CD14-positive monocyte (primary cell): ENCODE data around the gene LYPD8. TPM values are rescaled to one million over a fixed set of nuclear protein-coding genes. Genes with fewer than 3 reads are reported as not detected.

ENCODE experiments used
- DNase-seq, 3 donors: peaks; one replicate each; pipeline ENCODE4 v3.0.0-alpha.2; 2011 to 2022
- H2AFZ ChIP-seq: 2 replicates; pipeline ENCODE4 v1.6.0; 2012; ENCODE audit warnings: mild to moderate bottlenecking, low read depth, low read length, inconsistent platforms; ENCODE audit not compliant: insufficient read depth, poor library complexity, severe bottlenecking
- H3K27ac ChIP-seq, 2 donors: 1 replicate in 1 of 2; 2 replicates in 1 of 2; pipeline ENCODE4 v1.5.1; 2012 to 2013; ENCODE audit warnings: low read length in 2 of 2, control low read depth in 1 of 2, inconsistent platforms in 1 of 2, low read depth in 1 of 2, mild to moderate bottlenecking in 1 of 2
- H3K27me3 ChIP-seq, 2 donors: one replicate each; pipeline versions ENCODE4 v1.6.0 to v1.6.1; 2011 to 2013; ENCODE audit warnings: low read length in 2 of 2; ENCODE audit not compliant: control insufficient read depth in 2 of 2, insufficient read depth in 2 of 2
- H3K36me3 ChIP-seq, 2 donors: replicated peaks in 1 of 2; 1 replicate in 1 of 2; 2 replicates in 1 of 2; pipeline versions ENCODE4 v1.5.1 to v1.6.1; 2012 to 2013; ENCODE audit warnings: low read length in 2 of 2, control low read depth in 1 of 2, inconsistent platforms in 1 of 2, mild to moderate bottlenecking in 1 of 2; ENCODE audit not compliant: insufficient read depth in 2 of 2, control insufficient read depth in 1 of 2
- H3K4me1 ChIP-seq, 2 donors: 1 replicate in 1 of 2; 2 replicates in 1 of 2; pipeline versions ENCODE4 v1.5.1 to v1.6.1; 2012 to 2013; ENCODE audit warnings: low read length in 2 of 2, control low read depth in 1 of 2, inconsistent platforms in 1 of 2, mild to moderate bottlenecking in 1 of 2, moderate library complexity in 1 of 2; ENCODE audit not compliant: insufficient read depth in 2 of 2, control insufficient read depth in 1 of 2
- H3K4me2 ChIP-seq: replicated peaks from 2 replicates; pipeline ENCODE3; 2012; ENCODE audit warnings: low read length, moderate library complexity, mild to moderate bottlenecking; ENCODE audit not compliant: poor library complexity, severe bottlenecking; ENCODE audit errors: extremely low read depth
- H3K4me3 ChIP-seq, 3 experiments: fragments of 200-600 bp in 1 of 3; sonication (generic) in 1 of 3; replicated peaks in 1 of 3; 1 replicate in 2 of 3; 2 replicates in 1 of 3; pipeline ENCODE4 v1.5.1; 2011 to 2013; ENCODE audit warnings: low read length in 3 of 3, mild to moderate bottlenecking in 3 of 3, control low read depth in 2 of 3, low read depth in 2 of 3, inconsistent platforms in 1 of 3, moderate library complexity in 1 of 3
- H3K79me2 ChIP-seq: 2 replicates; pipeline ENCODE4 v1.6.0; 2012; ENCODE audit warnings: mild to moderate bottlenecking, control low read depth, inconsistent platforms, low read length, moderate library complexity; ENCODE audit not compliant: insufficient read depth
- H3K9ac ChIP-seq: 2 replicates; pipeline ENCODE4 v1.6.0; 2017; ENCODE audit warnings: low read length, mild to moderate bottlenecking; ENCODE audit not compliant: insufficient read depth, poor library complexity, severe bottlenecking
- H3K9me3 ChIP-seq, 2 donors: replicated peaks in 1 of 2; 1 replicate in 1 of 2; 2 replicates in 1 of 2; pipeline versions ENCODE4 v1.5.1 to v1.6.1; 2012 to 2013; ENCODE audit warnings: low read length in 2 of 2, control low read depth in 1 of 2; ENCODE audit not compliant: control insufficient read depth in 1 of 2, insufficient read depth in 1 of 2
- H4K20me1 ChIP-seq: 2 replicates; pipeline ENCODE4 v1.6.0; 2012; ENCODE audit warnings: mild to moderate bottlenecking, low read length, control low read depth, moderate library complexity; ENCODE audit not compliant: insufficient read depth
- H3K27ac Mint-ChIP-seq, 7 donors: one replicate each; pipeline ENCODE4 v1.8.0; 2020; ENCODE audit warnings: mild to moderate bottlenecking in 7 of 7, mixed read lengths in 7 of 7, moderate library complexity in 6 of 7, inconsistent platforms in 2 of 7
- H3K27me3 Mint-ChIP-seq, 3 donors: one replicate each; pipeline ENCODE4 v1.8.0; 2021 to 2022; ENCODE audit warnings: low read depth in 3 of 3, mild to moderate bottlenecking in 3 of 3, mixed read lengths in 3 of 3, moderate library complexity in 3 of 3, inconsistent platforms in 1 of 3
- H3K36me3 Mint-ChIP-seq, 2 donors: one replicate each; pipeline ENCODE4 v1.8.0; 2020; ENCODE audit warnings: mixed read lengths in 2 of 2, inconsistent platforms in 1 of 2, mild to moderate bottlenecking in 1 of 2
- H3K4me1 Mint-ChIP-seq: one replicate; pipeline ENCODE4 v1.8.0; 2020; ENCODE audit warnings: mild to moderate bottlenecking, mixed read lengths
- H3K4me3 Mint-ChIP-seq, 2 donors: one replicate each; pipeline ENCODE4 v1.8.0; 2020; ENCODE audit warnings: mild to moderate bottlenecking in 2 of 2, mixed read lengths in 2 of 2, moderate library complexity in 1 of 2
- H3K9me3 Mint-ChIP-seq, 7 donors: one replicate each; pipeline ENCODE4 v1.8.0; 2020 to 2022; ENCODE audit warnings: mixed read lengths in 7 of 7, mild to moderate bottlenecking in 6 of 7, moderate library complexity in 6 of 7, inconsistent platforms in 2 of 7
- WGBS: methylation state at CpG from one replicate; pipeline ENCODE4 v1.1.5; 2013; ENCODE audit warnings: missing lambda C conversion rate; ENCODE audit not compliant: insufficient coverage; 5-methylcytosine and 5-hydroxymethylcytosine counted together
- intact Hi-C, 2 donors: fragments of 100-400 bp; cut with micrococcal nuclease; formaldehyde crosslinking; loops; one replicate each; pipeline versions ENCODE4 v1.15.0 to v1.15.1; 2023
- polyA plus RNA-seq, 3 donors: library from polyadenylated mRNA; depleted of rRNA in 1 of 3; unstranded in 2 of 3; stranded (reverse) in 1 of 3; fragments of 300-500 nt in 2 of 3; fragments of >200 nt in 1 of 3; fragmentation: Illumina TruSeq in 2 of 3; gene quantifications; 1 replicate in 2 of 3; 2 replicates in 1 of 3; pipeline ENCODE4 v1.2.3, GENCODE V29; 2012 to 2021
- TF ChIP-seq, protein P1 (sequence below): fragments of 200-600 bp; IDR thresholded peaks from one replicate; pipeline ENCODE4 v1.8.0; 2022; ENCODE audit warnings: antibody characterized with exemption, mild to moderate bottlenecking

Gene LYPD8
- polyA plus RNA-seq, 3 donors, result 0.17 TPM; not detected in 2

DNA sequence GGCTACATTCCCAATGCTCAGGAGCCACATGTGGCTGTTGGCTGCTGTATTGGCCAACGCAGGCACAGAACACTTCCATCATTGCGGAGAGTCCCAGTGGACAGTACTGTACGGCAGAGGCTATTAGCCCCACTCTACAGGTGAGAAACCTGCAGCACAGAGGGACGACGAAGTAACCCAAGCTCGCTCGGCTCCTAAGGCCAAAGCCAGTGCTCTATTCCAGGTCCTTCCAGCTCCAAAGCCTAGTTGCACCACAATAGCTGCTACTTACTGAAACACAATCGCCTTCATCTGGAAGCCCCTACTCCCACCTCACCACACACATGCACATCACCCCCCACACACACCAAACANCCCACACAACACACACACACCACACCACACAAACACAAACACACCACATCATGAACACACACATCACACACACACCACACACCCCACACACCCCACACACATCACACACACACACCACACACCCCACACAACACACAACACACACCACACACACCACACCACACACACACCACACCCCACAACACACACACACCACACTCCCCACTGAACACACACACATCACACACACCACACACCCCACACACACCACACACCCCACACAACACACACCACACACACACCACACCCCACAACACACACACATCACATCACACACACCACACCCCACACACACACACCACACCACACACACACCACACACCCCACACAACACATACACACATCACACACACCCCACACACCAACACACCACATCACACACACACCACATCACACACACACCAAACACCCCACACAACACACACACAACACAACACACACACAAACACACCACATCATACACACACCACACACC lies 3.2 kb downstream of the LYPD8 start:
- TF ChIP-seq, protein P1, sequence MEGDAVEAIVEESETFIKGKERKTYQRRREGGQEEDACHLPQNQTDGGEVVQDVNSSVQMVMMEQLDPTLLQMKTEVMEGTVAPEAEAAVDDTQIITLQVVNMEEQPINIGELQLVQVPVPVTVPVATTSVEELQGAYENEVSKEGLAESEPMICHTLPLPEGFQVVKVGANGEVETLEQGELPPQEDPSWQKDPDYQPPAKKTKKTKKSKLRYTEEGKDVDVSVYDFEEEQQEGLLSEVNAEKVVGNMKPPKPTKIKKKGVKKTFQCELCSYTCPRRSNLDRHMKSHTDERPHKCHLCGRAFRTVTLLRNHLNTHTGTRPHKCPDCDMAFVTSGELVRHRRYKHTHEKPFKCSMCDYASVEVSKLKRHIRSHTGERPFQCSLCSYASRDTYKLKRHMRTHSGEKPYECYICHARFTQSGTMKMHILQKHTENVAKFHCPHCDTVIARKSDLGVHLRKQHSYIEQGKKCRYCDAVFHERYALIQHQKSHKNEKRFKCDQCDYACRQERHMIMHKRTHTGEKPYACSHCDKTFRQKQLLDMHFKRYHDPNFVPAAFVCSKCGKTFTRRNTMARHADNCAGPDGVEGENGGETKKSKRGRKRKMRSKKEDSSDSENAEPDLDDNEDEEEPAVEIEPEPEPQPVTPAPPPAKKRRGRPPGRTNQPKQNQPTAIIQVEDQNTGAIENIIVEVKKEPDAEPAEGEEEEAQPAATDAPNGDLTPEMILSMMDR, result no peak
- Histone ChIP-seq H3K79me2 (no peaks in the 10 kb centered on the region), H3K9me3 (no peaks in the 10 kb centered on the region), H3K4me2 (no peak overlapping the region), H2AFZ (no peak overlapping the region), H3K27ac (peak overlapping the region in 1 of 2 donors; percentile 37), H3K27me3 (no peaks in the 10 kb centered on the region), H3K4me1 (peaks cover 7 to 24% of the 10 kb centered on the region in 2 donors), H3K4me3 (no peak overlapping the region), H3K9ac (no peak overlapping the region), H3K36me3 (no peaks in the 10 kb centered on the region), H4K20me1 (no peaks in the 10 kb centered on the region)
- intact Hi-C loops, result no loop called here
- WGBS, result 89% methylated on average over 8 of the region's 8 CpGs
- H3K36me3 Mint-ChIP-seq, result peaks cover 0 to 2% of the 10 kb centered on the region in 2 donors
- peaks cover 0 to 3% (median 0%) of the 10 kb centered on the region in 7 donors for H3K9me3 Mint-ChIP-seq
- H3K4me3 Mint-ChIP-seq, result no peak overlapping the region
- no peak overlapping the region for H3K27ac Mint-ChIP-seq
- peaks cover 4% of the 10 kb centered on the region for H3K4me1 Mint-ChIP-seq
- DNase-seq, result no peak
- peaks cover 0 to 2% (median 0%) of the 10 kb centered on the region in 3 donors for H3K27me3 Mint-ChIP-seq

DNA sequence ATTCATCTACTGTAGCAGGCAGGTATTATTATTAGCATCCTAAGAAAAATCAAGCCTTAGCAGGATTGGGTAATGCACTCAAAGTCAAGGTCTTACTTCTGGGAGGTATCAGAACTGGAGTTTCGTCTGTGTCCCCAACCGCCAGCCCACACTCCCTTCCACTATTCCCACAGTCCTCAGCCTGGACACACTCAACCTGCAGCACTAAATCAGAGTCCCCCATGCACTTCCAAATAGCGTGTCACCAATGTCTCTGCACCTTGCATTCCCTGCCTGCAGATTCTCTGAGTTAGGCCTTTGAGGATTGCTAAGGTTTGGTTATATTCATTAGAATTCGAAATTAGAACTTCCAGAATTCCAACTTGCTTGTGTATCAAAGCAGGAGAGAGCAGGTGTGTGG lies 3.9 kb downstream of the LYPD8 start:
- Mint-ChIP-seq H3K27me3 (no peaks in the 10 kb centered on the region), H3K9me3 (no peaks in the 10 kb centered on the region), H3K36me3 (no peaks in the 10 kb centered on the region), H3K4me3 (peak overlapping the region in 1 of 2 donors; percentile 54), H3K4me1 (peaks cover 4% of the 10 kb centered on the region), H3K27ac (peak overlapping the region in 3 of 7 donors; percentile 11 to 43 (median 42))
- TF ChIP-seq, protein P1, result no peak
- Histone ChIP-seq H3K36me3 (no peaks in the 10 kb centered on the region), H3K4me3 (no peak overlapping the region), H2AFZ (peak overlapping the region; percentile 48), H3K79me2 (no peaks in the 10 kb centered on the region), H3K9me3 (no peaks in the 10 kb centered on the region), H3K4me2 (no peak overlapping the region), H3K4me1 (peaks cover 7 to 24% of the 10 kb centered on the region in 2 donors), H3K27me3 (no peaks in the 10 kb centered on the region), H3K27ac (peak overlapping the region in 1 of 2 donors; percentile 37), H4K20me1 (no peaks in the 10 kb centered on the region), H3K9ac (no peak overlapping the region)
- intact Hi-C loops, result no loop called here
- no peak for DNase-seq
- 85% methylated on average over 2 of the region's 4 CpGs for WGBS
